H4 (cell line): ENCODE results near the gene PACRG. TPM values are rescaled to one million over a fixed set of nuclear protein-coding genes. Genes with fewer than 3 reads are reported as not detected.

Experiments used
- DNase-seq: peaks from one replicate; pipeline ENCODE4 v3.0.0-alpha.2; 2015; ENCODE audit warnings: low spot score
- total RNA-seq: library from RNA; depleted of rRNA; stranded (reverse); fragments of >200 nt; shearing (Covaris generic); gene quantifications from 2 replicates; pipeline ENCODE4 v1.2.3, GENCODE V29; 2014

Gene PACRG
- total RNA-seq, 1 experiment from 2014 or later = not detected

- no peak for DNase-seq
Observed at GRCh38 chr6:162778603-162779002, 50.8 kb downstream of the PACRG start.

- no peak for DNase-seq
Observed at GRCh38 chr6:162785632-162786242, 58.0 kb downstream of the PACRG start.

GRCh38 chr6:162798546-162799266 is 70.9 kb downstream of the PACRG start:
- DNase-seq = no peak

- DNase-seq = no peak
Observed at GRCh38 chr6:162814426-162814973, 86.7 kb downstream of the PACRG start.

- DNase-seq = no peak
Observed at GRCh38 chr6:162817196-162817595, 89.4 kb downstream of the PACRG start.

- DNase-seq = no peak
Observed at GRCh38 chr6:162819284-162819683, 91.5 kb downstream of the PACRG start.

- no peak for DNase-seq
Observed at GRCh38 chr6:162821102-162821501, 93.3 kb downstream of the PACRG start.

GRCh38 chr6:162825597-162825996 is 97.8 kb downstream of the PACRG start:
- no peak for DNase-seq

- DNase-seq = no peak
Observed at GRCh38 chr6:162829013-162829742, 101.4 kb downstream of the PACRG start.

- no peak for DNase-seq
Observed at GRCh38 chr6:162833776-162834175, 106.0 kb downstream of the PACRG start.

- no peak for DNase-seq
Observed at GRCh38 chr6:162845972-162846371, 118.2 kb downstream of the PACRG start.

- no peak for DNase-seq
Observed at GRCh38 chr6:162846723-162847122, 118.9 kb downstream of the PACRG start.

- DNase-seq = no peak
Observed at GRCh38 chr6:162849269-162849668, 121.5 kb downstream of the PACRG start.

- DNase-seq = no peak
Observed at GRCh38 chr6:162852192-162852591, 124.4 kb downstream of the PACRG start.

- DNase-seq = no peak
Observed at GRCh38 chr6:162852840-162853577, 125.2 kb downstream of the PACRG start.

- no peak for DNase-seq
Observed at GRCh38 chr6:162854228-162854627, 126.5 kb downstream of the PACRG start.

- no peak for DNase-seq
Observed at GRCh38 chr6:162854734-162855191, 127.0 kb downstream of the PACRG start.

GRCh38 chr6:162856885-162857284 is 129.1 kb downstream of the PACRG start:
- DNase-seq = peak; percentile 58

GRCh38 chr6:162857326-162857725 is 129.6 kb downstream of the PACRG start:
- no peak for DNase-seq

- DNase-seq = no peak
Observed at GRCh38 chr6:162862462-162862861, 134.7 kb downstream of the PACRG start.

- no peak for DNase-seq
Observed at GRCh38 chr6:162862941-162863340, 135.2 kb downstream of the PACRG start.

GRCh38 chr6:162863821-162864220 is 136.0 kb downstream of the PACRG start:
- DNase-seq = no peak
